ENCODE measurements around the gene NDNF.

Gene NDNF

GRCh38 chr4:121096629-121097028, 24.3 kb upstream of the NDNF start:
- TF ChIP-seq REST (IDR thresholded peaks at IDR 0.05; ENCODE audit: insufficient read depth in 1 of 2, low read depth in 2 of 2, low read length in 2 of 2) (no peak), POLR2AphosphoS5 (IDR thresholded peaks at IDR 0.05; ENCODE audit: low read depth, low read length) (no peak), SIN3A (IDR thresholded peaks at IDR 0.05; ENCODE audit: borderline replicate concordance, insufficient read depth, low read length) (no peak), TAF1 (IDR thresholded peaks at IDR 0.05; ENCODE audit: borderline replicate concordance, insufficient read depth, low read length) (no peak), FOXP2 (optimal IDR thresholded peaks at IDR 0.05; ENCODE audit: borderline replicate concordance, extremely low read depth, extremely low read length, insufficient read depth) (no peak)

GRCh38 chr4:121096191-121096590, 23.9 kb upstream of the NDNF start:
- TF ChIP-seq SIN3A (IDR thresholded peaks at IDR 0.05; ENCODE audit: borderline replicate concordance, insufficient read depth, low read length) (no peak), POLR2AphosphoS5 (IDR thresholded peaks at IDR 0.05; ENCODE audit: low read depth, low read length) (no peak), REST (IDR thresholded peaks at IDR 0.05; ENCODE audit: insufficient read depth in 1 of 2, low read depth in 2 of 2, low read length in 2 of 2) (no peak)

- no peak for TF ChIP-seq SIN3A (IDR thresholded peaks at IDR 0.05; ENCODE audit: borderline replicate concordance, insufficient read depth, low read length)
- no peak for TF ChIP-seq TAF1 (IDR thresholded peaks at IDR 0.05; ENCODE audit: borderline replicate concordance, insufficient read depth, low read length)
- no peak for TF ChIP-seq REST (IDR thresholded peaks at IDR 0.05; ENCODE audit: insufficient read depth in 1 of 2, low read depth in 2 of 2, low read length in 2 of 2)
- no peak for TF ChIP-seq POLR2AphosphoS5 (IDR thresholded peaks at IDR 0.05; ENCODE audit: low read depth, low read length)
These were observed 22.1 kb upstream of the NDNF start for GRCh38 chr4:121094297-121094966.

GRCh38 chr4:121093261-121093660, 20.9 kb upstream of the NDNF start:
- TF ChIP-seq SIN3A (IDR thresholded peaks at IDR 0.05; ENCODE audit: borderline replicate concordance, insufficient read depth, low read length) (no peak), TAF1 (IDR thresholded peaks at IDR 0.05; ENCODE audit: borderline replicate concordance, insufficient read depth, low read length) (no peak), POLR2AphosphoS5 (IDR thresholded peaks at IDR 0.05; ENCODE audit: low read depth, low read length) (no peak), FOXP2 (optimal IDR thresholded peaks at IDR 0.05; ENCODE audit: borderline replicate concordance, extremely low read depth, extremely low read length, insufficient read depth) (no peak), REST (IDR thresholded peaks at IDR 0.05; ENCODE audit: insufficient read depth in 1 of 2, low read depth in 2 of 2, low read length in 2 of 2) (no peak)

GRCh38 chr4:121091941-121092340, 19.6 kb upstream of the NDNF start:
- TF ChIP-seq TAF1 (IDR thresholded peaks at IDR 0.05; ENCODE audit: borderline replicate concordance, insufficient read depth, low read length) (no peak), POLR2AphosphoS5 (IDR thresholded peaks at IDR 0.05; ENCODE audit: low read depth, low read length) (no peak), FOXP2 (optimal IDR thresholded peaks at IDR 0.05; ENCODE audit: borderline replicate concordance, extremely low read depth, extremely low read length, insufficient read depth) (no peak), SIN3A (IDR thresholded peaks at IDR 0.05; ENCODE audit: borderline replicate concordance, insufficient read depth, low read length) (no peak), REST (IDR thresholded peaks at IDR 0.05; ENCODE audit: insufficient read depth in 1 of 2, low read depth in 2 of 2, low read length in 2 of 2) (no peak)

All from PFSK-1 (cell line).